Upper lobe of right lung (tissue), 1 donor: ENCODE data around the gene RTEL1. TPM values are rescaled to one million over a fixed set of nuclear protein-coding genes. Genes with fewer than 3 reads are reported as not detected.
"Not testable (repeated sequence)": the region's sequence is repeated elsewhere in the genome, so short reads cannot be mapped to it uniquely, and the experiment has no call there.

Experiments
- ATAC-seq: fragments of 200-7000 bp; cut with Tn5 transposase; one replicate; pipeline ENCODE4 v1.9.1; 2020; ENCODE audit warnings: mild to moderate bottlenecking, moderate library complexity
- DNase-seq: peaks from one replicate; pipeline ENCODE4 v3.0.0-alpha.2; 2020
- H3K27ac ChIP-seq: fragments of 200-600 bp; one replicate; pipeline ENCODE4 v1.8.0; 2022
- H3K27me3 ChIP-seq: fragments of 200-600 bp; one replicate; pipeline ENCODE4 v1.8.0; 2022; ENCODE audit warnings: mild to moderate bottlenecking
- H3K36me3 ChIP-seq: fragments of 200-600 bp; one replicate; pipeline ENCODE4 v1.8.0; 2022
- H3K4me1 ChIP-seq: fragments of 200-600 bp; one replicate; pipeline ENCODE4 v1.8.0; 2022
- H3K4me3 ChIP-seq: fragments of 200-600 bp; one replicate; pipeline ENCODE4 v1.8.0; 2022; ENCODE audit warnings: mild to moderate bottlenecking
- H3K9me3 ChIP-seq: fragments of 200-600 bp; one replicate; pipeline ENCODE4 v1.8.0; 2022
- intact Hi-C: fragments of 100-400 bp; cut with DNase I; formaldehyde crosslinking; loops from one replicate; pipeline ENCODE4 v1.11.0; 2022
- total RNA-seq: library from RNA; stranded (reverse); fragmentation: NEBNext Ultra II Directional; extraction: Animal tissue kit (Norgen Biotek cat#: 25700); gene quantifications from one replicate; pipeline ENCODE4 v1.2.1, GENCODE V29; 2021
- TF ChIP-seq, protein P1 (sequence below): fragments of 200-600 bp; IDR thresholded peaks from one replicate; pipeline ENCODE4 v1.8.0; 2022; ENCODE audit warnings: antibody characterized with exemption
- donor health status: DM: no; HTN: yes; CAD: no; lungs with severe emphysema.

The RTEL1 gene
- total RNA-seq, 1 donor from 2014 or later = 26.7 TPM

DNA sequence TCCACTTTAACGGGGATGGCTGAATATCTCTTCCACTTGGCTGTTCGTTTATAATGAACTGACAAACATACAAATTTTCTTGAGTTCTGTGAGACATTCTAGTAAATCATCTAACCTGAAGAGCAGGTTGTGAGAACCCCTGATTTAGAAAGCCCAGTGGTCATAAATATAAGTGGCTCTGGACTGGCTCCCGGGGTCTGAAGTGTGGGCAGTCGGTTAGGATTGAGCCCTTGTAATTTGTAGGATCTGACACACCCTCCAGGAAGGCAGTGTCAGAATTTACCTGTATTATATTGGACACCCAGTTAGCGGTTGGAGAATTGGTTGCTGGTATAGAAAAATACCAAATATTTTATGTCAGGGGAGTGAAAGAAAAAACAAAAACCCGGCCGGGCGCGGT, 24.4 kb upstream of the RTEL1 start:
- ATAC-seq (no peak), DNase-seq (no peak)
- TF ChIP-seq, protein P1, sequence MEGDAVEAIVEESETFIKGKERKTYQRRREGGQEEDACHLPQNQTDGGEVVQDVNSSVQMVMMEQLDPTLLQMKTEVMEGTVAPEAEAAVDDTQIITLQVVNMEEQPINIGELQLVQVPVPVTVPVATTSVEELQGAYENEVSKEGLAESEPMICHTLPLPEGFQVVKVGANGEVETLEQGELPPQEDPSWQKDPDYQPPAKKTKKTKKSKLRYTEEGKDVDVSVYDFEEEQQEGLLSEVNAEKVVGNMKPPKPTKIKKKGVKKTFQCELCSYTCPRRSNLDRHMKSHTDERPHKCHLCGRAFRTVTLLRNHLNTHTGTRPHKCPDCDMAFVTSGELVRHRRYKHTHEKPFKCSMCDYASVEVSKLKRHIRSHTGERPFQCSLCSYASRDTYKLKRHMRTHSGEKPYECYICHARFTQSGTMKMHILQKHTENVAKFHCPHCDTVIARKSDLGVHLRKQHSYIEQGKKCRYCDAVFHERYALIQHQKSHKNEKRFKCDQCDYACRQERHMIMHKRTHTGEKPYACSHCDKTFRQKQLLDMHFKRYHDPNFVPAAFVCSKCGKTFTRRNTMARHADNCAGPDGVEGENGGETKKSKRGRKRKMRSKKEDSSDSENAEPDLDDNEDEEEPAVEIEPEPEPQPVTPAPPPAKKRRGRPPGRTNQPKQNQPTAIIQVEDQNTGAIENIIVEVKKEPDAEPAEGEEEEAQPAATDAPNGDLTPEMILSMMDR = no peak
- peaks cover 16% of the 10 kb centered on the region for H3K4me1 ChIP-seq
- no peaks in the 10 kb centered on the region for H3K36me3 ChIP-seq
- no peak overlapping the region for H3K4me3 ChIP-seq
- H3K9me3 ChIP-seq = no peaks in the 10 kb centered on the region
- intact Hi-C loops = no loop called here
- H3K27me3 ChIP-seq = no peaks in the 10 kb centered on the region
- H3K27ac ChIP-seq = no peak overlapping the region

DNA sequence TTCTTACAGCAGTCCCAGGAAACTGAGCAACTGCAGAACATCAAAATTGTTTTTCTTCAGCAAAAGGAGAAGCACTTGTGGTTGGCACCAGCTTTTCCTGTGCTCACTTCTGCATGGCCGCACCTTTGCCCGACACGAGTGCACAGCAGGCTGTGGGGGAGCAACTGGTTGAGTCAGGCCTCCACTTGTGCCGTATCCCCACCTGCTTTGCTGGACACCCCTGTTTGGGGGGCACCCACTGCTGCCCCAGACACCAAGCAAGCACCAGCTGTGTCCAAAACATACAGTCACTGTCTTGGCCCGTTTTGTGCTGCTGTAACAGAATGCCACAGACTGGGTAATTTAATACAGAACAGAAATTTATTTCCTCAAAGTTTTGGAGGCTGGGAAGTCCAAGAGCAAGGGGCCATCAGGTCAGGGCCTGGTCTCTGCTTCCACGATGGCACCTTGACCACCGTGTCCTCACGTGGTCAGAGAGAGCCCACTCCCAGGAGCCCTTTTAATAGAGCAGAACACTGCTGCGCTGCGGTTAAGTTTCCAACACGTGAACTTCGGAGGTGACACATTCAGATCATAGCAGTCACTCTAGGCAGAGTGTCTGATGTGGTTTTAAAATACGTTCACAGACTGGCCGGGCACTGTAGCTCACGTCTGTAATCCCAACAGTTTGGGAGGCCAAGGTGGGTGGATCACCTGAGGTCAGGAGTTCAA, 22.5 kb upstream of the RTEL1 start:
- peak; percentile 58 for ATAC-seq
- TF ChIP-seq, protein P1 = no peak
- Histone ChIP-seq H3K36me3 (no peaks in the 10 kb centered on the region), H3K27ac (peak overlapping the region; percentile 43), H3K9me3 (no peaks in the 10 kb centered on the region), H3K4me1 (peaks cover 18% of the 10 kb centered on the region), H3K27me3 (no peaks in the 10 kb centered on the region), H3K4me3 (no peak overlapping the region)
- intact Hi-C loops = no loop called here
- DNase-seq = peak; percentile 73

DNA sequence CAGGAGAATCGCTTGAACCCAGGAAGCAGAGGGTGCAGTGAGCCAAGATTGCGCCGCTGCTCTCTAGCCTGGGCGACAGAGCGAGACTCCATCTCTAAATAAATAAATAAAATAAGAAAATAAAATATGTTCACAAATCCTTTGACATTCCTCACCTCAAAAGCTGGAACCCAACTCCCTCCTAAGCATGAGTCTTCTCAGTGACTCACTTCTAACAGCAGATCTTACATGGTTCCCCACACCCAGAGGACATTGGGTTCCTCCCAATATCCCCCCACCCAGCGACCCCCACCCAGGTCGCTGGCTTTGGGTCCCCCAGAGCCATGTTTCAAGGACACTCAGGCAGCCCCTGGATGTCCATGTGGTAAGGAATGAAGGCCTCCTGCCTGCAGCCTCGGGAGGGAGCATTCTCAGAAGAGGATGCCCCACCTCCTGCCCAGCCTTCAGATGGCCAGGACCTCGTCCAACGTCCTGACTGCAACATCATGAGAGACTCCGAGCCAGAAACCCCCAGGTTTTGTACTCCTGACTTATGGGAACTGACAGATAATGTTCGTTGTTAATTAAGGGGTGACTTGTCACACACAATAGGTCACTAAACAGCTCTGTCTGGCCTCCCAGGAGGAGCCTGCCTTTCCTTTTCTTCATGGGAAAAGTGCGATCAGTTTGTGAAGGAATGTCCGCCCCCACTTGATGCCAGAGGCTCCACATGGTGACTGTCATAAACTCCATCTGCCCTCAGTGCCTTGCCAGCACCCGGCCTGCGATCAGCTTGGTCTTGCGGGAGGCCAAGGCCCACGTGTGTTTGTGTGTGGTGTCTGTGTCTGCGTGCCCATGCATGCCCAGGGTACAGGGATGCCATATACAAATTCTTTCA, 21.1 kb upstream of the RTEL1 start:
- H3K36me3 ChIP-seq = no peaks in the 10 kb centered on the region
- intact Hi-C loops = no loop called here
- ATAC-seq = no peak
- TF ChIP-seq, protein P1 = no peak
- H3K27ac ChIP-seq = peak overlapping the region; percentile 59
- no peak overlapping the region for H3K4me3 ChIP-seq
- H3K4me1 ChIP-seq = peaks cover 18% of the 10 kb centered on the region
- H3K27me3 ChIP-seq = no peaks in the 10 kb centered on the region
- H3K9me3 ChIP-seq = no peaks in the 10 kb centered on the region
- no peak for DNase-seq

DNA sequence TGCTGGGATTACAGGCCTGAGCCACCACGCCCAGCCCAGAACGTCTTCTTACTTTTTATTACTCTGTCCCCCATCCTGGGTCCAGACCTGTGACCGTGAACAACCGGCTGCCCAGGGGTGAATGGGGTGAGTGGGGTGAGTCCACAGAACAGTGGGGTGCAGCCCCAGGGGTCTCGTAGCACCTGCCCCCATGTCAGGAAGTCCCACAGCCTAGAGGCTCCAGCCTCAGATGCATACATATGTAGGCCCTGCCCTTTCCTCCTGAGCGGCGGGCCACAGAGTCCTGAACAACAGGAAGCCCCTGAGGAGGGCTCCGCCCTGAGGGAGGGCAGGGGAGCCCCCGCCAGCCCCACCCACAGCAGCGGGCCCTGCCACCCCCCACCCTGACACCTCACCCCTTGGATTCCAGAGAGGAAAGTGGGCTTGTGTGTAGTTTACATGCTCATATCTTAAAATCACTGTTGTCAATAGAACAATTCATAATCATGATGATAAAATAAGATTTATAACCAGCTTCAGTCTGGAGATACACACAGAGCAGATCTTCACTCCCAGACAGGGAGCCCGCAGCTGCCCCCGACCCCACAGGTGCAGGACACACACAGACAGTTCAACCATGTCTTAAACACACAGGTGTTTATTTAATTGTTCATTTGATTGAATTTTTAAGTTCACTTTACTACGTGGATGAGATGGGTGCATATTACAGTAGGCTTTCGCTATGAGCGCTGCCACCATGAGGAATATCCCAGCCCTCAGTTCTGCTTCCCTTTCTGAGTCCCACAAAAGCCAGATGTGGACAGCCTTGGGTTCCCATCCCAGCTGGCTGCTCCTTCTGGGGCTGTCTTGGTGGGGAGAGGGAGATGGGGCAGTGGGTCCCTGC, 18.8 kb upstream of the RTEL1 start:
- H3K4me3 ChIP-seq = no peak overlapping the region
- no peak for DNase-seq

DNA sequence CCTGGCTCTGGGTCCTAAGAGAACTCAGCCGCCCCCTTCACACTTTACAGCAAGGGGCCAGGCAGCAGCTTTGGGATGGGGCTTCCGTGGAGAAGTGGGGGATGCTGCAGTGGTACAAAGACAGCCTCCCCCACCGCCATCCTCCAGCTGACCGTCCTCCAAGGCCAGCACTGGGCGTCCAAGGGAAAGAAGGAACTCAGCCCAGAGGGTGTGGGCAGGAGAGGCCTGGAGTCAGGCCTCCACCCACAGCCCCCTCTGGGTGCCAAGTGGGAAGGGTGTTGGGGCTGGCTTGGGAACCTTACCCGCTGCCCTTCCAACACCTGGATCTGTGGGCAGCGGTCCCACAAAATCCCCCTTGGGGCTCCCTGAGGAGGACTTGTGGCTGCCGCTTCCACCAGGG, 18.0 kb upstream of the RTEL1 start:
- peak overlapping the region; percentile 85 for H3K27ac ChIP-seq
- DNase-seq (no peak), ATAC-seq (peak; percentile 2)
- peaks cover 22% of the 10 kb centered on the region for H3K4me1 ChIP-seq
- intact Hi-C loops = no loop called here
- TF ChIP-seq, protein P1 = no peak
- no peaks in the 10 kb centered on the region for H3K36me3 ChIP-seq
- H3K9me3 ChIP-seq = no peaks in the 10 kb centered on the region
- H3K27me3 ChIP-seq = no peaks in the 10 kb centered on the region
- H3K4me3 ChIP-seq = peak overlapping the region; percentile 69

More for the DNA sequence above, 18.8 kb upstream of the RTEL1 start:
- no peaks in the 10 kb centered on the region for H3K36me3 ChIP-seq
- peak overlapping the region; percentile 85 for H3K27ac ChIP-seq
- TF ChIP-seq, protein P1 = no peak
- no peaks in the 10 kb centered on the region for H3K9me3 ChIP-seq
- ATAC-seq = peak; percentile 4
- intact Hi-C loops = no loop called here
- H3K27me3 ChIP-seq = no peaks in the 10 kb centered on the region
- peaks cover 22% of the 10 kb centered on the region for H3K4me1 ChIP-seq

DNA sequence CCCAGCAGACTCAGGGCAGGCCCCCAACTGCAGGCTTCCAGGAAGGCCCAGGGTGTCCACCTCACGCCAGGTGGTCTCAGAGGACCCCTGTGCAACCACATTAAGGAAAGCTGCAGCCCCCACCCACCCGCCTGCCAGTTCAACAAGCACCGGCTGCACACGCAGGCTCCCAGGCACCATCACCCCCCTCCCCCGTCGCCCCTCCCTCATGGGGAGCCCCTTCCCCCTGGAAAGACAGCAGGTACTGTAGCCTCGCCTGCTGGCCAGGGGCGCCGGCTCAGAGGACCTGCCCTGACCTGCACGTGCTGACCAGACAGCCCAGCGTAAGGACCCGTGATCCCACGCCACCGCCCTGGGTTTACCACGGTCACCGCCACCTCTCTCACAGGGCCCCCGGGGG, 17.4 kb upstream of the RTEL1 start:
- H3K9me3 ChIP-seq, intact Hi-C loops, DNase-seq, H3K27me3 ChIP-seq, H3K36me3 ChIP-seq, ATAC-seq: not testable (repeated sequence)
- Histone ChIP-seq H3K4me3 (peak overlapping the region; percentile 69), H3K27ac (peak overlapping the region; percentile 85), H3K4me1 (peaks cover 22% of the 10 kb centered on the region)
